ENCODE data around the gene C19orf73.
"Not testable (repeated sequence)": the region's sequence is repeated elsewhere in the genome, so short reads cannot be mapped to it uniquely, and the experiment has no call there.

The C19orf73 gene

GRCh38 chr19:49148784-49149651 is 30.1 kb upstream of the C19orf73 start:
- DNase-seq, result peak; percentile 82

GRCh38 chr19:49148044-49148682 is 29.2 kb upstream of the C19orf73 start:
- no peak for DNase-seq

- not testable (repeated sequence) for DNase-seq
Observed at GRCh38 chr19:49146408-49146770, 27.4 kb upstream of the C19orf73 start.

GRCh38 chr19:49145573-49146407 is 26.8 kb upstream of the C19orf73 start:
- peak; percentile 72 for DNase-seq

- DNase-seq, result peak; percentile 90
Observed at GRCh38 chr19:49142866-49143335, 24.0 kb upstream of the C19orf73 start.

- no peak for DNase-seq
Observed at GRCh38 chr19:49141352-49141751, 22.4 kb upstream of the C19orf73 start.

GRCh38 chr19:49140951-49141350 is 22.0 kb upstream of the C19orf73 start:
- no peak for DNase-seq

GRCh38 chr19:49136771-49137171 is 17.8 kb upstream of the C19orf73 start:
- no peak for DNase-seq

- DNase-seq, result no peak
Observed at GRCh38 chr19:49135686-49136085, 16.7 kb upstream of the C19orf73 start.

GRCh38 chr19:49133621-49134454 is 14.9 kb upstream of the C19orf73 start:
- DNase-seq, result no peak

- DNase-seq, result no peak
Observed at GRCh38 chr19:49132974-49133609, 14.1 kb upstream of the C19orf73 start.

- DNase-seq, result no peak
Observed at GRCh38 chr19:49130325-49130724, 11.4 kb upstream of the C19orf73 start.

- no peak for DNase-seq
Observed at GRCh38 chr19:49129238-49129583, 10.3 kb upstream of the C19orf73 start.

GRCh38 chr19:49128545-49129237 is 9.7 kb upstream of the C19orf73 start:
- no peak for DNase-seq

- DNase-seq, result peak; percentile 95
Observed at GRCh38 chr19:49127674-49128544, 9.0 kb upstream of the C19orf73 start.

GRCh38 chr19:49127225-49127624 is 8.3 kb upstream of the C19orf73 start:
- DNase-seq, result not testable (repeated sequence)

- no peak for DNase-seq
Observed at GRCh38 chr19:49126575-49126974, 7.6 kb upstream of the C19orf73 start.

GRCh38 chr19:49125025-49125731 is 6.2 kb upstream of the C19orf73 start:
- no peak for DNase-seq

- not testable (repeated sequence) for DNase-seq
Observed at GRCh38 chr19:49123285-49123684, 4.3 kb upstream of the C19orf73 start.

GRCh38 chr19:49121841-49122240 is 2.9 kb upstream of the C19orf73 start:
- not testable (repeated sequence) for DNase-seq

Measured in 8988T (cell line).